HepG2 (cell line): ENCODE results near the gene TOGARAM1. TPM values are rescaled to one million over a fixed set of nuclear protein-coding genes. Genes with fewer than 3 reads are reported as not detected.

Source experiments
- polyA plus RNA-seq, 8 experiments: library from polyadenylated mRNA; depleted of rRNA in 3 of 8; stranded (reverse) in 7 of 8; unstranded in 1 of 8; fragments of >200 nt; fragmentation: Illumina TruSeq in 4 of 8; extraction: Trizol in 4 of 8; gene quantifications; 2 replicates each; pipeline versions ENCODE4 v1.2.1 to v1.2.3, GENCODE V29; 2011 to 2016; ENCODE audit warnings: low read depth in 4 of 8, missing spikeins in 1 of 8, mixed read lengths in 1 of 8; ENCODE audit not compliant: insufficient read depth in 1 of 8
- small RNA-seq, 3 experiments: library from RNA; depleted of rRNA; stranded (forward); fragments of <200 nt; gene quantifications; one replicate each; pipeline ENCODE3, GENCODE V24; 2012; ENCODE audit warnings: low read depth in 2 of 3, low replicate concordance in 1 of 3; ENCODE audit not compliant: insufficient read length in 3 of 3, insufficient read depth in 2 of 3
- total RNA-seq, 5 experiments: library from RNA; depleted of rRNA; stranded (reverse); fragments of >200 nt; fragmentation: Illumina TruSeq; extraction: Trizol; gene quantifications; 2 replicates each; pipeline ENCODE4 v1.2.3, GENCODE V29; 2016; ENCODE audit warnings: low read depth in 1 of 5

Gene TOGARAM1
- total and polyA plus RNA-seq, 2 of the 13 experiments (the other 11 are each of a cell fraction or from before 2014, with no cell fraction given) = 5.6 to 9.8 TPM

Small RNA genes lying within 50 kb of the gene (small RNA-seq; reads per million reads assigned to genes)
- gene RF00151 (0 to 0.33 (median 0.10) reads per million in 3 experiments), gene SNORD127 (1,773 to 41,871 (median 3,319) reads per million in 3 experiments)

Other genes starting within 250 kb of the TOGARAM1 start
- 6.6 and 9.8 TPM in 2 replicates for gene KLHL28, start 243 bp upstream of the TOGARAM1 start, total RNA-seq (2016; rRNA removed; fragmentation: Illumina TruSeq; extraction: Trizol)
- 2.7 and 3.4 TPM in 2 replicates for gene KLHL28, start 243 bp upstream of the TOGARAM1 start, polyA plus RNA-seq (2011; rRNA removed)
- 28.8 and 44.2 TPM in 2 replicates for gene PRPF39, start 121.9 kb downstream of the TOGARAM1 start, total RNA-seq (2016; rRNA removed; fragmentation: Illumina TruSeq; extraction: Trizol)
- gene PRPF39, start 121.9 kb downstream of the TOGARAM1 start, polyA plus RNA-seq (2011; rRNA removed) = 65.0 and 68.0 TPM in 2 replicates
- 87.6 and 140 TPM in 2 replicates for gene FKBP3, start 172.3 kb downstream of the TOGARAM1 start, total RNA-seq (2016; rRNA removed; fragmentation: Illumina TruSeq; extraction: Trizol)
- gene FKBP3, start 172.3 kb downstream of the TOGARAM1 start, polyA plus RNA-seq (2011; rRNA removed) = 40.2 and 57.0 TPM in 2 replicates
- 10.4 and 13.1 TPM in 2 replicates for gene FANCM, start 173.7 kb downstream of the TOGARAM1 start, total RNA-seq (2016; rRNA removed; fragmentation: Illumina TruSeq; extraction: Trizol)
- 1.1 and 2.6 TPM in 2 replicates for gene FANCM, start 173.7 kb downstream of the TOGARAM1 start, polyA plus RNA-seq (2011; rRNA removed)